ENCODE measurements around the gene MRPL11.

The MRPL11 gene

GRCh38 chr11:66386171-66387069 lies 52.2 kb downstream of the MRPL11 start:
- peak; percentile 90 for DNase-seq

All from suppressor macrophage treated with lipopolysaccharide for 4 hours (primary cell).